Left lobe of liver (tissue), 2 donors: ENCODE results near the gene MBTD1. TPM values are rescaled to one million over a fixed set of nuclear protein-coding genes. Genes with fewer than 3 reads are reported as not detected.
"Not testable (repeated sequence)": the region's sequence is repeated elsewhere in the genome, so short reads cannot be mapped to it uniquely, and the experiment has no call there.

Experiments
- ATAC-seq: fragments of 200-7000 bp; cut with Tn5 transposase; one replicate; pipeline ENCODE4 v1.9.1; 2020; ENCODE audit warnings: mild to moderate bottlenecking, moderate library complexity
- DNase-seq: peaks from one replicate; pipeline ENCODE4 v3.0.0-alpha.2; 2020; ENCODE audit warnings: low spot score
- total RNA-seq: library from RNA; stranded (reverse); gene quantifications from one replicate; pipeline ENCODE4 v1.2.1, GENCODE V29; 2021
- donor health status: DM: no; HTN: no; CAD: no; lungs with moderate emphysema.
- donor health status: DM: no; HTN: yes; CAD: no.

Gene MBTD1
- total RNA-seq, 1 donor from 2014 or later = 9.5 TPM

DNA sequence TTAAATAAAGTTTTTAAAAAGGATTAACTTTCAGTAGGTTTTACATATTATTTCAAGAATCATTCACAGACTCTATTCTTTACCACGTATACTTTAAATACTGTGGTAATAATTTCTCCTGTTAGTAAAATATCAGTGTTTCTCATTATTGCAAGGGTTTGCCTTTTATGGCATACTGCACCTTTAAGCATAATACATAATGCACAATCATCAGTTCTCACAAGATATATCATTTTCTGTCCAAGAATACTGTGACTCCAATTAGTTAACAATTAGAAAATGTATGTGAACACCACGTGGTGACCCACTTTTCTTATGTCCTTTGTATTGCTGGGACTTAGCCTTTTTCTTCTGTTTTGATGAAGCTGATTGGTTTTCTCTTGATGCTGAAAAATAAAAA lies 68.0 kb downstream of the MBTD1 start:
- DNase-seq = no peak

DNA sequence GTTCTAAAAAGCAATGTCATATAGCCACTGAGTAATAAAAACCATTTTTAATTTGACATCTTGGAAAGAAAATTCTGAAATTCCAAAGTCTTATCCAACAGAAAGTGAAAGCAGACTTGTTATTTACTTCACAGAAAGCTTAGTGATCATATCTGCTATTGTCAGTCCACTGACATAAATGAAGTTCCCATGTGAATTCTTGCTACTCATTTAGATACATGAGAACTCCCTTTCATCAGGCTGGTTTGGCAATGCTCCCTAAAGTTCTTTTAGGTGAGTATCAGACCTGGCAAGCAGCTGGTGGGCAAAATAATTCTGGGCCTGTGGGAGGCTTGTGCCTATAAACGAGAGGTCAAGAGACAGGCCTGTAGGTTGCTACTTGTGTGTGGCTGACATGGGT lies 70.2 kb downstream of the MBTD1 start:
- ATAC-seq (no peak), DNase-seq (no peak)

More for the DNA sequence above, 68.0 kb downstream of the MBTD1 start:
- no peak for ATAC-seq

DNA sequence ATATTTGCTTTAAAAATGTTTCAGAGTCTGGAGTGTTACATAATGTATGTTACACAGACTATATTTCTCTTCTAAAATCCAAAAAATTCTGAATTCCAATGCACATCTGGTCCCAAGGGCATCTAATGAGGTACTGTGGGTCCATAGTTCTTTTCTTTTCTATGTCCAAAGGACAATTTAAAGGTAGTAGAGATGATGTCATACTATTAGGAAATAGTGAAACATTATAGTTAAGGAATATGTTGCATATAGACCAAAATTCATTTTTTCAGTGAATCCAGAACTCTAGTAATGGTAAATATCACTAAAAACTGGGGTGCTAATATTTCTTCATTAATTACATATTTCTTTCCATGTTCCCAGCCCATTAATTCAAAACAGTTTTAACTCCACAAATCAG lies 70.7 kb downstream of the MBTD1 start:
- ATAC-seq (no peak), DNase-seq (no peak)

DNA sequence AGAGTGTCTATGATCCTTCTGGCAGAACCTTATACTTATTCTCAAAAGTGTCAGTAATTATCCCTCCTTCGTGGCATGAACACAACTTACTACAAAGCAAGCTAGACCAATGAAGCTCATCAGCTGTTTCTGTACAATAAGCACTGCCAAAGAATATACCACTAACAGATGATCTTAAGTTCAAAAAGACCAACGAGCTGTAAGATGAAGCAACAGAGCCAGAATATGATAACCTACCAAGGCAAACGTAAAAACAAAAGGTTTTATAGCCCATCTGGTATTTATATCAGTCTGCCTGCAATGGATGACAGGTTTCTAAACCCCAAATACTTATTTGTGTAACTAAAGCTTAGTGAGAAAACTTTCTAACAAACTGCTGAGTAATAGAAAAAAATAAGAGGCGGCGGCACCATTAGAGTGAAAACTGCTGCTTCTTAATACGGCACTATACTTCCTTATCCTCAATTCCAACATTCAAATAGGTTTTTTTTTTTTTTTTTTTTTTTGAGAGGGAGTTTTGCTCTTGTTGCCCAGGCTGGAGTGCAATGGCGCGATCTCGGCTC lies 71.5 kb downstream of the MBTD1 start:
- DNase-seq = no peak
- no peak for ATAC-seq

DNA sequence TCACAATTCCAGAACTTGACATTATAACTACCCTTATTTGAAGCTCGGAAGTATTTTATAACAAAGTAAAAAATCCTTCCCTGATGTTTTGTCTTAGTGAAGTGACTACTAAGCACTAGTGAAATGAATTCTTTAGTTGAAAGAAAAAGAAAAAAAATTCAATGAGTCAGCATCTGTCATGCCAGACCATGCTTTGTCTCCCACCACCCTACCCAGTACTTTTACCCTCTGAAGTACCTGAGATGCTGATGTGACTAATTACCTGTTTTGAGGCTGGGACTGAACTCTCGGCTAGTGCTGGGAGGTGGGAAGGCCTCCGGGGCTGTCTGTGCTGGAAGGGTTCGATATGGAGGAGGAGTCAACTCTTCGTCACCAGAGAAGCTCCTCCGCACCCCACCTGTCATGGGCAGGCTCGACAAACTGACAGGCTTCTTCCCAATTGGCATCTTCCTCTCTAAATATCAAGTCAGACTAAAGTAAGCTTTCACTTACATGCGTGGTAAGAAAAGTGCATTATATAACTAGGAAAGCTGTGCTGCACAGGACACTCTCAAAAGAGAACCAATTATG lies 74.0 kb downstream of the MBTD1 start:
- DNase-seq (no peak), ATAC-seq (no peak)

DNA sequence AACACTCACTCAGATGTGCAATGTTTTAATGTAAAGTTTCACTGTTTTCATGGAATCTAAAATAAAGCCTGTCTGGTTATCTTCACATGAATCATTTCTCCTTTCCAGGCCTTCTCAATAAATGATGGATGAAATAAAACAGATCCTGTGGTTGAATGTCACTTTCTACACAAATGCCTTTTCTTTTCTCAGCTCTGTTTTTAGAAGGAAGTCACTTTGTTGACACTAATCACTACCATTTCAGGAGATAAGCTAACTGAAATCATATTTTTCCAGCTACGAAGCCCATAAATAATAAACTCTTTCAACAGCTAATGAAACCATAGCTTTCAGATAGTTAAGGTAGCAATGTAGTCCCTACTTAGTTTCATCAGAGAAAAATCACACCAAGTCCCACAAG lies 75.7 kb downstream of the MBTD1 start:
- ATAC-seq (no peak), DNase-seq (no peak)

DNA sequence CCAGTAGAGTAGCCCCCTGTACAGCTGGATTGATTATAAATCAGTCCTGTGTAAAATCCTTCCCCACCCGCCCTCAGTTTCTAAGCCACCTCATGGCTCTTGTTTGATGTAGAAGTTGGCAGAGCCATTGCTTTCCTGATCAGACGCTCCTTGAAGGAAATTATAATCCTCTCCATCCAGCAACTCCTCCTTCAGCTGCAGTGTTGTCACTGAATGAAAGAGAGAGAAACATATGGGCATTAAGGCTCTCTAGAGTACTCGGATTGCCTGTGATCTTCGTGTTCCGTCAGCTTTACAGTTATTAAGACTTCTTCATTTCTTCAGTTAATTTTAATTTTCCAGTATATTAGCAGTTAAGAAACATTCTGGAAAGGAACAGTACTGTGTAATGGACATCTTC lies 79.4 kb downstream of the MBTD1 start:
- DNase-seq (no peak), ATAC-seq (no peak)

DNA sequence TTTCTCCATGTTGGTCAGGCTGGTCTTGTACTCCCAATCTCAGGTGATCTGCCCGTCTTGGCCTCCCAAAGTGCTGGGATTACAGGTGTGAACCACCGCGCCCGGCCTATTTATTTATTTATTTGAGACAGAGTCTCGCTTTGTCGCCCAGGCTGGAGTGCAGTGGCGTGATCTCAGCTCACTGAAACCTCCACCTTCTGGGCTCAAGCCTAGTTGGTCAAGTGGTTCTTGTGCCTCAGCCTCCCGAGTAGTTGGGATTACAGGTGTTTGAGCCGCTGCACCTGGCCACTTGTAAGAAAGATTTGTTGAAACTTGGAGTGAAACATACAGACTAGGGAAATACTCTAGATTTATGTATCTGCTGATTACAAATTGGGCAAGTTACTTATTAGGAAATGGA lies 87.8 kb downstream of the MBTD1 start:
- ATAC-seq, DNase-seq: not testable (repeated sequence)

DNA sequence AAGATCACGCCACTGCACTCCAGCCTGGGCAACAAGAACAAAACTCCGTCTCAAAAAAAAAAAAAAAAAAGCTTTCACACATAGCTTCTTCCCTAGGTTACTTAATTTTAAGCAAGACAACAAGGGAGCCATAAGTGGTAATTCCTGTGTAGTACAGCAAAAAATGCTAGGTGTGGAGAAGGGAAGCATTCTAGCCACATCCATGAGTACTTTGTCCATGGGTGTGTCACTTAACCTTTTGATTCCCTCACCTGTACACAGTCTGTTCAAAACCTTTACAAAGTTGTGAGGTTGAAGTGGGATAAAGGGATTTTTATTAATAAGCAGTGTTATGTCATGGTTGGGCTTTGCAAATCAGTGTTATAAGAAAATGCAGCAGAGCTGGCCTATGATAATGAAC lies 89.1 kb downstream of the MBTD1 start:
- no peak for DNase-seq
- ATAC-seq = no peak

DNA sequence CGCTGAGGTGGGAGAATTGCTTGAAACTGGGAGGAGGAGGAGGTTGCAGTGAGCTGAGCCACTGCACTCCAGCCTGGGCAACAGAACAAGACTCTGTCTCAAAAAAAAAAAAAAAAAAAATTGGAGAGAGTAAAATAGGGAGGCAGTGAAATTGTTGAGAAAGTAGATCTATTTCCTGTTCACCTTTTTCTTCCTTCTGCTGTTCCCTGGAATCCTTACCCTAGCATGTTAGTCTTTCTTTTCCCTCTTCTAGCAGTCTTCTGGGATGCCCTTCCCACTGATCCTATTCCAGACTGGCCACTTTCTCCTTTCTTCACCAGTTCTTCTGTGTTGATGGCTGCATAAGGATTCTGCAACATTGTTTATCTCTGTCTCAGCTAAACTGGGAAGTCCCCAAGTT lies 90.5 kb downstream of the MBTD1 start:
- DNase-seq = no peak
- ATAC-seq = no peak

DNA sequence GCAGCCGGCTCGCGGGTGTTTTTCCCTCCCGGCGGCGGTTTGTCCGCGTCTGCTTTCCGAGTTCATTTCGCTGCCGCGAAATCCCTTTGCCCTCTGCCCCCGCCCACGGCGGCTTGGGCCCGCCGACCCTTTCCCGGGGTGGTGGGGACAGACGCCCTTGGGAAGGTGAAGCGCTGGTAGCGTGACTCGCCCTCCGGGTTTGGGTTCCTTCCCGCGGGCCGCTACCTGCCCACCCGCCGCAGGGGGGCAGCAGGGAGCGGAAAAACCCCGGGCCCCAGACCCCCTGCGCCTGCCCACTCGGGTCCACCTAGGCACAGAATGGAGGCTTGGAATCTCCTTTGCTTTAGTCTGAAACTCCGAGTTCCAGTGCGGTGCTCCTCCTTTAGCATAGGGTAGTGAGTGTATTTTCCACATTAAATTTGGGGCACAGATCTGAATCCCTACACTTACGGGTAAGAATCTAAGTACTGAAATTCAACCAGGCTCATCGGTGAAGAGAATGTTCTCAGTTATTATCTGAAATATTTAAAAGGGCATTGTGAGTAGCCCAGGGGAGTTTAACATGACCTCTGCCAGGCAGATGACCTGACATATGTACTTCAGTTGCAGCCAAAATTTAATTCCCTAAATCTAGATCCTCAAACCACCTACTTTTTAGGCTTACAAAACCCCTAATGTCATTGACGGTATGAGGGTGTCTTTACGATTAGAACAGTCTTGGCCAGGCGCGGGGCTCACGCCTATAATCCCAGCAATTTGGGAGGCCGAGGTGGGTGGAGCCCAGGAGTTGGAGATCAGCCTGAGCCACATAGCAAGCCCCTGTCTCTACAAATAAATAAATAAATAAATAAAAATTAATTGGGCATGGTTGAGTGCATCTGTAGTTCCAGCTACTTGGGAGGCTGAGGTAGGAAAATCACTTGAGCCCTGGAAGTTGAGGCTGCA lies 92.6 kb downstream of the MBTD1 start:
- peak; percentile 68 for ATAC-seq
- DNase-seq = peak; percentile 69

DNA sequence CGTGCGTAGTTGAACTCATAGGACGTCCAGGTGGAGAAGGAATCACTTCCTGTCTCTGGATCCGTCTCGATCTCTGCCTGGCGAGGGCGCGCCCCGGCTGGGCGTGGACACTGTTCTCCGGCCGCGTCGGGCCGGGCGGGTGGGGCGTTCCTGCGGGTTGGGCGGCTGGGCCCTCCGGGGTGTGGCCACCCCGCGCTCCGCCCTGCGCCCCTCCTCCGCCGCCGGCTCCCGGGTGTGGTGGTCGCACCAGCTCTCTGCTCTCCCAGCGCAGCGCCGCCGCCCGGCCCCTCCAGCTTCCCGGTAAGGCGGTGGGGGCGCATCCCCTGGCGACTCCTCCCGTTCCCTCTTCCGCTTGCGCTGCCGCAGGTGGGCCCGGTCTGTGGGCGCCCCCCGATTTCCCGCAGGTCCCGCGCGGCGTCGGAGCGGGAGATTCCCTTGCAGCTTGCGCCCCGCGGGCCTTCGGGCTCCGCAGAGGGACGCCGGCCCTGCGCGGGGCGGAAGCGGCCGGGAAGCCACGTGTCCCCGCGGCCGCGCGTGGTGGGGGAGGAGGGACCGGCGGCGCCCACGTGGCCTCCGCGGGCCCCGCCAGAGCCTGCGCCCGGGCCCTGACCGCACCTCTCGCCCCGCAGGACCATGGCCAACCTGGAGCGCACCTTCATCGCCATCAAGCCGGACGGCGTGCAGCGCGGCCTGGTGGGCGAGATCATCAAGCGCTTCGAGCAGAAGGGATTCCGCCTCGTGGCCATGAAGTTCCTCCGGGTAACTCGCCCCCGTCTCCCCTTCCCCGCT lies 93.5 kb downstream of the MBTD1 start, which contains the start of gene NME2:
NME2 (plus strand) TSS at position 214 of the 789 bp plus-strand sequence; CDS start at position 634, 420 bp downstream.
- ATAC-seq (peak; percentile 91), DNase-seq (peak; percentile 92)

DNA sequence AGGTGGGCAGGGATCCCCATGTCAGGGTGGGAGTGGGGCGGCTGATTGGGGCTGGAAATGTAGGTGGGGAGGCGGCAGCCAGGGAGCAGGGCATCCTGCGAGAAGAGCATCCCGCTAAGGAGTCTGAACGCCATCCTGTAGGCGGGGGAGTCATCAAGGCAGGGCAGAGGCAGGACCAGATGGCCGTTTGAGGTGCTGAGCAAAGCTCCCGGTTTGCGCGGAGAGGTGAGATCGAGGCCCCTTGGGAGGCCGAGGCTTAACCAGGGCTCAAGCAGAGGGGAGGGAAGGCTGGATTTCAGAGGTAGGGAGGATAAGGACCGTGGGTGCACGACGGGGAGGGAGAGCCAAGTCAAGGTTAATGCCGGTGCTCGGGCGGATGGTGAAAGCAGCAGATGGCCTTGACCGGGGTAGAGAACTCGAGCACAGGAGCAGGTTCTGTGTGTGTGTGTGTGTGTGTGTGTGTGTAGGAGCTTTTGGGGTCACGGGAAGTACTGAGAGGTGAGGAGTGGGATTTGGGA lies 94.1 kb downstream of the MBTD1 start:
- DNase-seq = no peak

DNA sequence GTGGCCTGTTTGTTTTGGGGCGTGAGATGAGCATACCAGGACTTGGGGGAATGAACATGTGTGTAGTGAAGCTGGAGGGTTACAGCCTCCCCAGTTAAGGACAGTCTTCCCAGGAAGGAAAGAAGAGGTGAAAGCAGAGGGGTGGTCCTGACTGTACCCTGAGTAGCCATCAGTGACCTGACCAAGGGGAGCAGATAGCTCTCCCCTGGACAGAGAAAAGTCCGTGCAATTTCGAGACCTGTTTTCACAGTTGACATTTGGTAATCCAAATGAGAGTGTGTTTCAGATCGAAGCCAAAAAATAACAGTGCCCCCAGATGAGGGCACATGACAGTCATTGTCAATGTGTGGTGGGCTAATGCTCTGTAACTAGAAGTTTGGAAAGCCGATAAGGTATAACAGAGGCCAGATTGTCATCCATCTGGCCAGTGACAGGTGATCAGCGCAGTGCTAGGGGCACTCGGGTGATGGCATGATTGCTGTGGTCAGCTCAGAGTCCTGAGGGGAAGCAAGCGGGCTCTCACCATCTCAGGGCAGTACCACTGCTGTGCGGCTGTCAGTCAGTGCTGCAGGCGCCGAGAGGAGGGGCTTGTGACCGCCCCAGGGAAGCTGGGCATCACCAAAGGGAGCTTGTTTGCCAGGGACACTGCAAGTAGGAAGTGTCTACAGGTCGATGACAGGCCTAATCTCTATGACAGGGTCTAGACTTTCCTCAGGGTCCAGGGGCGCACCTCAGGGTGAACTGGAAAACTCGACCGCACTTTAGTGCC lies 94.8 kb downstream of the MBTD1 start:
- ATAC-seq (no peak), DNase-seq (no peak)

More for the DNA sequence above, 94.1 kb downstream of the MBTD1 start:
- peak; percentile 36 for ATAC-seq

DNA sequence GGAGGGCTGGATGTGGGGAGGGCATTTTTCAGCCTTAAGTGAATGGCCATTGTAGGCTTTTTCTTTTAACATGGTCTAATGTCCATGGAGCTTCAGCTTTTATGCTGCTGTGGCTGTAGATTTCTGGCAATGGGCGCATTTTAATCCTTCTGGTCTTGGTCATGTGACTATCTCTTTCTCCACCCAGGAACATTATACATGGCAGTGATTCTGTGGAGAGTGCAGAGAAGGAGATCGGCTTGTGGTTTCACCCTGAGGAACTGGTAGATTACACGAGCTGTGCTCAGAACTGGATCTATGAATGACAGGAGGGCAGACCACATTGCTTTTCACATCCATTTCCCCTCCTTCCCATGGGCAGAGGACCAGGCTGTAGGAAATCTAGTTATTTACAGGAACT lies 98.3 kb downstream of the MBTD1 start:
- peak; percentile 24 for DNase-seq
- no peak for ATAC-seq

DNA sequence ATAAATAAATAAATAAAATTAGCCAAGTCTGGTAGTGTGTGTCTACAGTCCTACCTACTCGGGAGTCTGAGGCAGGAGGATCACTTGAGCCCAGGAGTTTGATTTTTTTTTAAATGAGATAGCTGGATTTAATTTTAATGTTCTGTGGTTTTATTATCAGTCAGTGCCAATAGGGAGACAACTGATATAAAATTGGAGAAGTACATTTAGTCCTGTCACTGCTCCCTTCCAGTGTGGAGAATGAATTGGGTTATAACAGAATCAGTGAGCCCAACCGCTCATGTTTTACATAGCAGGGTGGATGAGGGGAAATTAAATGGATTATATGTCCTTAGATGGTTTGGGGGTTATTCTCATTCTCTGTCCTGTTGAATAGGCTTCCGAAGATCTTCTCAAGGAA lies 100.2 kb downstream of the MBTD1 start:
- ATAC-seq = no peak
- DNase-seq = no peak

DNA sequence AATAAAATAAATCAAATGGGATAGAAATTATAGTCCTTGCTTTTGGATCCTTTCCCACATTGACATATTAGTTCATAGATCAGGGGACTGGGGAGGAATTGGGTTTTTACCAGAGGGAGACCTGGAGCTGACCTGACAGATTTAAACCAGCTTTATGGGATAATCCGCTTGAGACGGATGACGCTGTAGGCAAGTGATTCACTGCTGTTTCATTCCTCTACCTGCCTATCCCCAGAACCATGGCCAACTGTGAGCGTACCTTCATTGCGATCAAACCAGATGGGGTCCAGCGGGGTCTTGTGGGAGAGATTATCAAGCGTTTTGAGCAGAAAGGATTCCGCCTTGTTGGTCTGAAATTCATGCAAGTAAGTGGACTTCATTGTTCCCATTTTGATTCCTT lies 104.4 kb downstream of the MBTD1 start:
- DNase-seq (no peak), ATAC-seq (no peak)

DNA sequence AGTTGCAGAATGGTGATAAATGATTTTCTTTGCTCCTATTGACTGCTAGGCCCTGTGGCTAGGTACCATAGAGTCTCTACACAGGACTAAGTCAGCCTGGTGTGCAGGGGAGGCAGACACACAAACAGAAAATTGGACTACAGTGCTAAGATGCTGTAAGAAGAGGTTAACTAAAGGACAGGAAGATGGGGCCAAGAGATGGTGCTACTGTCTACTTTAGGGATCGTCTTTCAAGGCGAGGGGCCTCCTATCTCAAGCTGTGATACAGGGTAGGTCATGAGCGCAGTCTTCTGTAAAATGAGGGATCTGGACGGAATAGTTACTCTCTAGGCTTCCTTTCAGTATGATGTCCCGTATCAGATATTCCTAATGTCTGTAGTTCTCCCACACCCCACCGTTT lies 105.7 kb downstream of the MBTD1 start:
- ATAC-seq = no peak
- no peak for DNase-seq

DNA sequence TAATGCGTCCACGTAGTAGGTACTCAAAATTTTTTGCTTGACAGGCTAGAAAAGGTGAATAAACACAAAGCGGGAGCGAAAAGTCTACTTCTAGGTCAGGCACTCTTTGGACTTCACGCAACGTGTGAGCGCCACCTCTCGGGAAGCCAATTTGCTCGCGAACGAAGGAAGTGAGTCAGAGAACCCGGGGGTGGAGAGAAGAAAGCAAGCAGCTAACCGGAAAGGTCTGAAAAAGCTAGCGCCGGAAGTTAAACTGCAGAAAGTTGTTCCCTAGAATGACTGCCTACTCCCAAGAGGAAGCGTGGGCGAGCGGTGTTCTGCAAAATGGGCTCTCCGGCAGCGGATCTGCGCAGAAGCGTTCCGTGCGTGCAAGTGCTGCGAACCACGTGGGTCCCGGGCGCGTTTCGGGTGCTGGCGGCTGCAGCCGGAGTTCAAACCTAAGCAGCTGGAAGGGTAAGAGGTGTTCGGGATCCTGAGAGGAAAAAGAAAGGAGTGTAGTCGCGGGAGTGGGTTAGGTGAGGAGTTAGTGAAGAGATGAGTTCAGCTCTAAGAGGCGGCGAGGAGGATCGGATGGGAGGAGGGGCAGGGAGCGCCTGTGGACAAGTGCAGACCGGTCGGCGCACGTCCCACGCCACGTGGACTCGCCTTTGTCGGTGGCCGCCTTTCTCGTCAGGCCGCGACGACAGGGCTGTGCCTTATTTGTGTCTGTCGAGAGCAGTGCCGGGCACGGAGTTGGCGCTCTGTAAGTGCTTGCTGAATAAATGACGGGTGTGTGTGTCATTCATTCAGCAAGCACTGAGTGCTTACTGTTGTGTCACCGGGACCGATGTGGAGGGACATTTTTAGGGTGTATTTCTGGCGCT lies 106.4 kb downstream of the MBTD1 start, which contains the start of gene NME1:
NME1 (plus strand) TSS at position 350 of the 863 bp plus-strand sequence. CDS start 2,096 bp downstream, outside the sequence.
- ATAC-seq (peak; percentile 92), DNase-seq (peak; percentile 97)
